Nephron progenitor cell (in vitro differentiated cells): ENCODE results near the gene PCGF1.

Source experiments
- DNase-seq: peaks from one replicate; pipeline ENCODE4 v3.0.0; 2021
- H3K27ac Mint-ChIP-seq: 2 replicates; pipeline ENCODE4 v1.8.0; 2021; ENCODE audit warnings: mild to moderate bottlenecking, moderate library complexity, mixed read lengths
- H3K27me3 Mint-ChIP-seq: 2 replicates; pipeline ENCODE4 v1.8.0; 2021; ENCODE audit warnings: mild to moderate bottlenecking, low read depth, mixed read lengths; ENCODE audit not compliant: poor library complexity
- H3K36me3 Mint-ChIP-seq: 2 replicates; pipeline ENCODE4 v1.8.0; 2021; ENCODE audit warnings: low read depth, mixed read lengths
- H3K4me1 Mint-ChIP-seq: 2 replicates; pipeline ENCODE4 v1.8.0; 2021; ENCODE audit warnings: mixed read lengths
- H3K4me3 Mint-ChIP-seq: 2 replicates; pipeline ENCODE4 v1.8.0; 2021; ENCODE audit warnings: mild to moderate bottlenecking, moderate library complexity, mixed read lengths
- H3K9me3 Mint-ChIP-seq: 2 replicates; pipeline ENCODE4 v1.8.0; 2021; ENCODE audit warnings: mild to moderate bottlenecking, moderate library complexity, mixed read lengths
- CTCF ChIP-seq: fragments of 200-600 bp; sonication (generic); IDR thresholded peaks from 2 replicates; pipeline ENCODE4 v1.5.0; 2021; ENCODE audit warnings: antibody characterized with exemption

The PCGF1 gene

DNA sequence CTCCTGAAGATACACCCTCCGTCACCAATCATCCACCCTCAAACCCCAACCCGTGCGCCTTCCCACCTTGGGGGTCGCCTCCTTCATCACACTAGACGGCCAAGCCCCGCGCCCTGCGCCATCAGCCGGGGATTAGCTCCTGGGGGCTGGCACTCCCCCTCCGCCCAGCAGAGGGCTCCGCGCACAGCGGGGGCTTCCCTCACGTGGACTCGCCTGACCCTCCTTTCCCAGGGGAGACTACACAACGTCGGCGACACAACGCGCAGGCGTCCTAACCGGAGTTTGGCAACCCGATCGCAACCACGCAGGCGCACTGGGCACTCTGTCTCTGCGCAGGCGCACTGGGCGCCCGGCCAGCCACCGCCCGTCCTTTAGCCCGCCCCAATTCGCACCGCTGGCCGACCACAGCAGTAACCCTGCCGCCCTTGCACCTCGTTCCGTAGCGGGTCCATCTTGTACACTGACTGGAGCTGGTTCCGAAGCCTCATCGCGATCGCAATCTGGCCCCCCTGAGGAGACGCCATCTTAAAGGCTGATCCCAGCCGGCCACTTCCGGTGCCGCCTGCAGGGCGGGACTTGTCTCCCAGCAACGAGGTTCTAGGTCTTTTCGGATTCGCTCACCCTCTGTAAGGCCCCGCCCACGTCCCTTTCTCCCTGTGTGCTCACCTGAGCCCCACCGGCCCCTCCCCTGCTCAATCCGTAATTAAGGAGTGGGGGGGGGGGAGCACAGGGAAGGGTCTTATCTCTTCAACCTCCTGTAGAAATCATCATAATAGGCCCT lies at the start of gene PCGF1:
PCGF1 (minus strand) TSS at position 551 of the 781 bp plus-strand sequence; CDS start at position 524, 27 bp downstream.
- Mint-ChIP-seq H3K36me3 (peaks cover 30% of the 10 kb centered on the region), H3K4me3 (peak within 1 kb of the TSS; percentile 99), H3K4me1 (peaks cover 56% of the 10 kb centered on the region), H3K27me3 (peaks cover 100% of the 10 kb centered on the region), H3K9me3 (peaks cover 4% of the 10 kb centered on the region), H3K27ac (peak within 1 kb of the TSS; percentile 100)
- peak; percentile 68 for TF ChIP-seq CTCF
- DNase-seq: peak; percentile 99

DNA sequence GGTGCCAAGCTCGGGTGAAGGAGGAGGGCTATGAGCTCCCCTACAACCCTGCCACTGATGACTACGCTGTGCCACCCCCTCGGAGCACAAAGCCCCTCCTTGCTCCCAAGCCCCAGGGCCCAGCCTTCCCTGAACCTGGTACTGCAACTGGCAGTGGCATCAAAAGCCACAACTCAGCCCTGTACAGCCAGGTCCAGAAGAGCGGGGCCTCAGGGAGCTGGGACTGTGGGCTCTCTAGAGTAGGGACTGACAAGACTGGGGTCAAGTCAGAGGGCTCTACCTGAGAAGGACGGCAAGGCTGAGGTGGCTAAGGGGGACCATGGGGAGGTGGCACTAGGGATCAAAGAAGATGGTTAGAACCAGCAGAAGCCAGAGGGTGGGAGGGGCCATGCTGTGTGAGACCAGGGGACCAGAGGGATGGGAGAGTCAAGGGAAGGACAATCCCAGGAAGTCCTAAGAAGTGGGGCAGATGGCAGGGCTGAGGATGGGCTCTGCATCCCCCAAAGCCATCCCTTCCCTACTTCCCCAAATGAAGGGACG lies 49.4 kb upstream of the PCGF1 start:
- Mint-ChIP-seq H3K9me3 (no peaks in the 10 kb centered on the region), H3K4me1 (peaks cover 31% of the 10 kb centered on the region), H3K27me3 (peaks cover 78% of the 10 kb centered on the region), H3K4me3 (no peak overlapping the region), H3K36me3 (peaks cover 2% of the 10 kb centered on the region), H3K27ac (no peak overlapping the region)
- TF ChIP-seq CTCF: no peak
- no peak for DNase-seq

DNA sequence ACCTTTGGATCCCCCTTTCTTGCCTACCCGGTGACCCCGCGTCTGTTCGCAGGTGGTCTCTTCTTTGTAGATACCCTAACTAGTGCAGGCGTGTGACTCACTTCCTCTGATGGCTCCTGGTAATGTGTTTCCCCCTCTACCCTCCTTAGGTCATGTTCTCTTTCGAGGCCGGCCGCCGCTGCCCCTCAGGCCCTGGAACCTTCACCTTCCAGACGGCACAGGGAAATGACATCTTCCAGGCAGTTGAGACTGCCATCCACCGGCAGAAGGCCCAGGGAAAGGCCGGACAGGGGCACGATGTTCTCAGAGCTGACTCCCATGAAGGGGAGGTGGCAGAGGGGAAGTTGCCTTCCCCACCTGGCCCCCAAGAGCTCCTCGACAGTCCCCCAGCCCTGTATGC lies 48.7 kb upstream of the PCGF1 start:
- no peak overlapping the region for H3K27ac Mint-ChIP-seq
- peaks cover 76% of the 10 kb centered on the region for H3K27me3 Mint-ChIP-seq
- H3K4me3 Mint-ChIP-seq: peak overlapping the region; percentile 48

GRCh38 chr2:74555610-74556103 lies 48.2 kb upstream of the PCGF1 start:
- TF ChIP-seq CTCF: no peak
- H3K27me3 Mint-ChIP-seq: peaks cover 75% of the 10 kb centered on the region
- peaks cover 10% of the 10 kb centered on the region for H3K36me3 Mint-ChIP-seq
- H3K9me3 Mint-ChIP-seq: no peaks in the 10 kb centered on the region
- H3K4me3 Mint-ChIP-seq: peak overlapping the region; percentile 91
- H3K27ac Mint-ChIP-seq: no peak overlapping the region
- no peak for DNase-seq
- H3K4me1 Mint-ChIP-seq: peaks cover 41% of the 10 kb centered on the region

More for the DNA sequence above, 48.7 kb upstream of the PCGF1 start:
- no peak for TF ChIP-seq CTCF
- Mint-ChIP-seq H3K9me3 (no peaks in the 10 kb centered on the region), H3K36me3 (peaks cover 9% of the 10 kb centered on the region), H3K4me1 (peaks cover 38% of the 10 kb centered on the region)
- no peak for DNase-seq

GRCh38 chr2:74554820-74555531 lies 47.5 kb upstream of the PCGF1 start:
- Mint-ChIP-seq H3K27ac (no peak overlapping the region), H3K9me3 (no peaks in the 10 kb centered on the region), H3K36me3 (peaks cover 14% of the 10 kb centered on the region), H3K4me1 (peaks cover 42% of the 10 kb centered on the region), H3K4me3 (peak overlapping the region; percentile 91), H3K27me3 (peaks cover 75% of the 10 kb centered on the region)
- peak; percentile 69 for DNase-seq
- no peak for TF ChIP-seq CTCF
